B cell (primary cell): ENCODE measurements around the gene SPACA6.

Experiments
- CTCF ChIP-seq: fragments of 200-600 bp; IDR thresholded peaks from one replicate; pipeline ENCODE4 v1.8.0; 2022; ENCODE audit warnings: antibody characterized with exemption, mild to moderate bottlenecking
- EZH2 ChIP-seq: IDR thresholded peaks from 2 replicates; pipeline ENCODE4 v1.6.1; 2012; ENCODE audit warnings: borderline replicate concordance, low read depth, mild to moderate bottlenecking, moderate library complexity, low read length; ENCODE audit not compliant: insufficient read depth, poor library complexity, severe bottlenecking

GRCh38 chr19:51729781-51730180 is 36.7 kb downstream of the SPACA6 start:
- TF ChIP-seq CTCF (no peak), EZH2 (no peak)
